Measurements from ENCODE around the gene LARP7. TPM values are rescaled to one million over a fixed set of nuclear protein-coding genes. Genes with fewer than 3 reads are reported as not detected.
A peak's percentile ranks its signal among the peaks of the same experiment; 100 is the strongest.
"Not testable (repeated sequence)": the region's sequence is repeated elsewhere in the genome, so short reads cannot be mapped to it uniquely, and the experiment has no call there.

The LARP7 gene
- total RNA-seq = 10 to 100 TPM; 49.7 to 55.9 TPM

DNA sequence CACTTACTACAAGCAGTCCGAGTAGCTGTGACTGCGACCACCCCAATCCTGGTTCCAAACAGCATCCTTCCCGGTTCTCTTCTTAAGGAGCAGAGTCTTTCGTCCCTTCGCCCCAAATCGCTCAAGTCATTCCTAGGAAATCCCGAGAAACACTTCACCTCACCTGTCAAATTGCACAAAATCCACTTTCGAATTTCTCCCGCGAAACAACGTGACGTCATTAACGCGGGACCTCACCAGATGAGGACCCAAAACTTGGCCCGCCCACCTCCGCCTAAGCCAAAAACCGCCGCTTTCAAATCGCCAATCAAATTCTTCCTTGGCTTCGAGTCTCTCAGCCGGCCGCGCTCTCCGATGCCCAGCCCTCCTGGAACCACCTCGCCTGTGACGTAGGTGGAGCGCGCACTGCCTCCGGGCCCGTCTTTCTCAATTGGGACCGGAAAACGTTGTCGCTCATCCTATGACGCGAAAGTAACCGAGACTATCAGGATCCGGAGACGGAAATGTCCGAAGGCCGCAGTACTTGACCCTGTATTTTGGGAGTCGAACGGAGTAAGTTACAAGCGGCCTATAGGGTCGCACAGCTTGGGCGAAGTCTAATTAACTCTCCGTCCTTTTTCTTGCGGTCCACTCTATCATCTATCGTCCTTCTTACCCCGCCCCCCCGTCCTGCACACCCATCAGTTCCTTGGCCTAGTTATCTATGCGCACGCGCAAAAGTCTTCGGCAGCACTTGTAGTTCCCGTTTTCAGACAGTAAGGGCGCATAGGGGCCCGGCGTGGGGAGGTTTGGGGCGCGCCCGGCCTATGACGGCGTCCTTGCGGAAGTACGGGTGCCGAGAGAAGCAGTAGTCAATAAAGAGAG lies at the start of gene LARP7, which contains the start of gene ZGRF1:
Gene LARP7, plus strand, starts transcription at position 456 of the 864 bp plus-strand sequence. CDS start 7,527 bp downstream, outside the sequence.
Gene ZGRF1, minus strand, starts transcription at position 222 of the 864 bp plus-strand sequence. CDS start 3,733 bp downstream, outside the sequence.
- Mint-ChIP-seq H3K27me3 (no peaks in the 10 kb centered on the region), H3K9me3 (no peaks in the 10 kb centered on the region), H3K4me3 (no peak within 1 kb of the TSS), H3K36me3 (peaks cover 5% of the 10 kb centered on the region), H3K27ac (no peak within 1 kb of the TSS), H3K4me1 (peaks cover 34% of the 10 kb centered on the region)
- ATAC-seq (ENCODE audit: low read depth) (peak; percentile 95), DNase-seq (peak; percentile 92)
- POLR2A ChIA-PET = interaction anchor here (1.0 kb wide), 1 partner anchor 125 kb away, joined by 3 read pairs; no protein-coding TSS in a partner anchor

DNA sequence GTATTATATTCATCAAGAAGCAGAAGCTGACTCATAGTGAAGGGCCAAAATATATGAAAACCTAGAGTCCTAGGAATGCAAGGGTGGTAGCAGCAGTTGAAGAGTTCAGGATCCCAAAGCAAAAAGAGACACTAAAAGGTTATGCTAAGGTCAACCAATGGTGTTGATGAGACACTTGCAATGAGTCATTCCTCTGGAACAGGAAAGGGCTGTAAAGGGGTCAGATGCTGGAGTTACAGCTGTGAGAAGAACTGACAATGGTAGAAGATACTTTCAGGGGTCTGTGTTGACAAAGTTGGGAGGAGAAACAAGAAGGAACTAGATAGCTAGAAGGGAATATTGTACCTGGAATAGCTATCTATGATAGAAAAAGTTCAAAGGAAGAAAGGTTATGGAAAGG lies 47.7 kb upstream of the LARP7 start:
- ATAC-seq (ENCODE audit: low read depth) = no peak
- no peaks in the 10 kb centered on the region for H3K9me3 Mint-ChIP-seq
- peaks cover 37% of the 10 kb centered on the region for H3K36me3 Mint-ChIP-seq
- H3K27me3 Mint-ChIP-seq = no peaks in the 10 kb centered on the region
- H3K27ac Mint-ChIP-seq = no peak overlapping the region
- DNase-seq = no peak
- POLR2A ChIA-PET = no interaction called here
- peaks cover 4% of the 10 kb centered on the region for H3K4me1 Mint-ChIP-seq
- H3K4me3 Mint-ChIP-seq = no peak overlapping the region

DNA sequence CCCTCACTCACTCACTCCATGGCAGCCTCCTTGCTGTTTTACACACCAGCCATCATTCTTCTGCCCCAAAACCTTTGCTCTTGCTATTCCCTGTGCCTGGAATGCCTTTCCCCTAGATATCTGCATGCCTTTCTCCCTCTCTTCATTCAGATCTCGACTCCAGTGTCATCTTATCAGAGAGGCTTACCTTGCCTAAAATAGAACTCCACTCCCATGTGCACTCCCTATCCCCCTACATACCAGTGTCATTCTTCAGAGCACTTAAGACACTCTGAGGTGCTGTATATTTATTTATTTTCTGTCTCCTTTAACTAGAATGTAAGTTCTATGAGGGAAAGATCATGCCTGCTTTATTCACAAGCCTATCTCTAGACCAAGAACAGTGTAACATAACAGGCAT lies 45.4 kb upstream of the LARP7 start:
- ATAC-seq (ENCODE audit: low read depth) = no peak
- H3K36me3 Mint-ChIP-seq = peaks cover 35% of the 10 kb centered on the region
- no peaks in the 10 kb centered on the region for H3K9me3 Mint-ChIP-seq
- H3K4me3 Mint-ChIP-seq = no peak overlapping the region
- POLR2A ChIA-PET = no interaction called here
- peaks cover 4% of the 10 kb centered on the region for H3K4me1 Mint-ChIP-seq
- H3K27ac Mint-ChIP-seq = no peak overlapping the region
- DNase-seq = no peak
- H3K27me3 Mint-ChIP-seq = no peaks in the 10 kb centered on the region

DNA sequence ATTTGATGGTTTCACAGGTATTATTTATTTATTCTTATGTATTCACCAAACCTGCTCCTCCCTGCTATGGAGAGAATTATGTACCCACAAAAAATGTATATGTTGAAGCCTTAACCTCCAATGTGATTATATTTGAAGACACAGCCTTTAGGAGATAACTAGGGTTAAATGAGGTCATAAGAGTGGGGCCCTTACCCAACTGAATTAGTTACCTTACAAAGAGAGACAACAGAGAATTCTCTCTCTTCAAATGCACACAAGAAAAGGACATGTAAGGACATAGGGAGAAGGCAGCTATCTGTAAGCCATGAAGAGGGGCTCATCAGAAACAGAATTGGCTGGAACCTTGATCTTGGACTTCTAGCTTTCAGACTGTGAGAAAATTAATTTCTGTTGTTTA lies 44.2 kb upstream of the LARP7 start:
- POLR2A ChIA-PET = no interaction called here
- H3K4me1 Mint-ChIP-seq = peaks cover 4% of the 10 kb centered on the region
- H3K4me3 Mint-ChIP-seq = no peak overlapping the region
- no peaks in the 10 kb centered on the region for H3K27me3 Mint-ChIP-seq
- ATAC-seq (ENCODE audit: low read depth) (no peak), DNase-seq (no peak)
- no peaks in the 10 kb centered on the region for H3K9me3 Mint-ChIP-seq
- H3K36me3 Mint-ChIP-seq = peaks cover 34% of the 10 kb centered on the region
- H3K27ac Mint-ChIP-seq = no peak overlapping the region

DNA sequence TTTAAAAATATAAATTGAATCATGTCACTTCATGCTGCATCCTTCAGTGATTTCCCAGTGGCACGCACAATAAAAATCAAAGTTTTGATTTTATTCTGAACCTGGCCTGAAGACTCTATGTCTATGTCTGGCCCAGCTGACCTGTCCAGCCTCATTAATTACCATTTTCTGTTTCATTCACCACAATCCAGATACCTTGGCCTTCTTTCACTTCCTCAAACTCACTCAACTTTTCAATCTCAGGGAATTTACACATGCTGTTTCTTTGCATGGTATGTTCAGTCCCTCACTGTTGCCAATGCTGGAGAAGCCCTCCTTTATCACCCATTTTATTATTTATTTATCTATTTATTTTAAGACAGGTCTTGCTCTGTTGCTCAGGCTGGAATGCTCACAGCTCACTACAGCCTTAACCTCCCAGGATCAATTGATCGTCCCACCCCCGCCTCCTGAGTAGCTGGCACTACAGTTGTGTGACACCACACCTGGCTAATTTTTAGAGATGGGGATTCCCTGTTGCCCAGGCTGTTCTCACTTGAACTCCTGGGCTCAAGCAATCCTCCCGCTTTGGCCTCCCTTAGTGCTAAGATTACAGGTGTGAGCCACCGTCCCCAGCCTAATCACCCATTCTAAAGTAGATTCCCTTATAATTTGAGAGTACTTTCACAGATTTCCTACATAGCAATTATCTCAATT lies 43.4 kb upstream of the LARP7 start:
- no peak overlapping the region for H3K4me3 Mint-ChIP-seq
- no peak overlapping the region for H3K27ac Mint-ChIP-seq
- no peaks in the 10 kb centered on the region for H3K27me3 Mint-ChIP-seq
- peaks cover 33% of the 10 kb centered on the region for H3K36me3 Mint-ChIP-seq
- DNase-seq (no peak), ATAC-seq (ENCODE audit: low read depth) (no peak)
- no peaks in the 10 kb centered on the region for H3K9me3 Mint-ChIP-seq
- POLR2A ChIA-PET = no interaction called here
- H3K4me1 Mint-ChIP-seq = peaks cover 4% of the 10 kb centered on the region

DNA sequence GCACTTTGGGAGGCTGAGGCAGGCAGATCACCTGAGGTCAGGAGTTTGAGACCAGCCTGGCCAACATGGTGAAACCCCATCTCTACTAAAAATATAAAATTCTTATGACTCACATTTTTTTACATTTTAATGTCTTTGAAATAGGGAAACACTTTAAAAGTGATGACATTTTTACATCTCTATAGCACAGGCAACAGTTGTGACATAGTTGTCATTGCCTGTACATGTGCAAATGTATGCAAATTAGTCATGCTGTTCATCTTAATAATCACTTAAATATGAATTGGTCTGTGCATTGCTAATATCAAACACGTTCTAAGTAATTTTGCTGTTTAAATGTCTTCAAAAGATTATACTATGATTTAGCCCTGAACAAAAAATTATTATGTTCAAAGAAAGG lies 42.0 kb upstream of the LARP7 start:
- Mint-ChIP-seq H3K4me3 (no peak overlapping the region), H3K27ac (no peak overlapping the region), H3K9me3 (no peaks in the 10 kb centered on the region), H3K27me3 (no peaks in the 10 kb centered on the region), H3K36me3 (peaks cover 25% of the 10 kb centered on the region), H3K4me1 (no peaks in the 10 kb centered on the region)
- POLR2A ChIA-PET = no interaction called here
- DNase-seq (no peak), ATAC-seq (ENCODE audit: low read depth) (no peak)

DNA sequence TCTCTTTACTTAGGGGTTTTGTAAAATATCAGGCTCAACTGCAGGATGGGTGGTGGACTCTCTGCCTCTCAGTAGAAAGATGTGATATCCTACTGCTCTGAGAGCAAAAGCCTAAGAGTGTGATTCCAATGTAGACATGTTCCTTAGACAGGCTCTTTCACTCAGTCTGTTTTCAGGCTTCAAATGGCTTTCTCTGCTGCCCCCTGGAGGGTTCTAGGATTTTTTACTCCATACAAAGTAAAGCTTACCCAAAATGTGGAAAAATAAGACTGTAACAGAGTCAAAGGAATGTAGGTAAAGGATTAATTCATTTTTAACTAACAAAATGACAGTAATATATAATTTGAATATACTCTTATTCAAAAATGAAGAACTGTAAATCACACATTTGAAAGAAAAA lies 32.4 kb upstream of the LARP7 start:
- Mint-ChIP-seq H3K4me1 (no peaks in the 10 kb centered on the region), H3K4me3 (no peak overlapping the region), H3K27ac (no peak overlapping the region), H3K9me3 (no peaks in the 10 kb centered on the region), H3K36me3 (peaks cover 4% of the 10 kb centered on the region), H3K27me3 (no peaks in the 10 kb centered on the region)
- ATAC-seq (ENCODE audit: low read depth) (peak; percentile 50), DNase-seq (no peak)
- POLR2A ChIA-PET = no interaction called here

DNA sequence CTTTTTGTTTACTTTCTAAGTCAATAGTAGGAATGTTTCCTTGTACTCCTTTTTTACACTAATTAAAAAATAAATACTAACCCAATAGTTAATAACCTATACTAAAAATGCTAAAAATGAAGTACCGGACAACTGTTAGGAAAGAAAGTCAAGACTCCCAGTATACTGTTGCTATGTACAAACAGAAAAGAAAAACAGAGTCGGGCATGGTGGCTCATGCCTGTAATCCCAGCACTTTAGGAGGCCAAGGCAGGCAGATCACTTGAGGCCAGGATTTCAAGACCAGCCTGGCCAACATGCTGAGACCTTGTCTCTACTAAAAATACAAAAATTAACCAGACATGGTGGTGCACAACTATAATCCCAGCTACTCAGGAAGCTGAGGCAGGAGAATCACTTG lies 24.1 kb upstream of the LARP7 start:
- DNase-seq; H3K27me3 Mint-ChIP-seq; H3K27ac Mint-ChIP-seq; ATAC-seq (ENCODE audit: low read depth); H3K4me3 Mint-ChIP-seq; POLR2A ChIA-PET; H3K4me1 Mint-ChIP-seq; H3K9me3 Mint-ChIP-seq: not testable (repeated sequence)
- peaks cover 12% of the 10 kb centered on the region for H3K36me3 Mint-ChIP-seq

DNA sequence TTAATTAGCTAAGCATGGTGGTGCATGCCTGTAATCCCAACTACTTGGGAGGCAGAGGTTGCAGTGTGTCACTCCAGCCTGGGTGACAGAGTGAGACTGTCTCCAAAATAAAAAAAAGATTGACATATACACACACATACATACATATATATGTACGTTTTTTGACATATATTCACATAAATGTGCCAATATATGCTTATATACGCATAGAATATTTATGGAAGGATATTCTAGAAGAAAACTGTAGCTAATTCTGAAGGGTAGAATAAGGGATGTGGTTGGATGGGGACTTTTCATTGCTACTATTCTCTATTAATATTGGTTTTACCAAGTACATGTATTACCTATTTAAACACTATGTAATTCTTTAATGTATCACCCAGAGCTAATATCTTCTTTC lies 20.0 kb upstream of the LARP7 start:
- H3K9me3 Mint-ChIP-seq = no peaks in the 10 kb centered on the region
- DNase-seq = no peak
- ATAC-seq (ENCODE audit: low read depth) = no peak
- peaks cover 19% of the 10 kb centered on the region for H3K36me3 Mint-ChIP-seq
- H3K4me3 Mint-ChIP-seq = no peak overlapping the region
- H3K4me1 Mint-ChIP-seq = no peaks in the 10 kb centered on the region
- H3K27ac Mint-ChIP-seq = no peak overlapping the region
- no peaks in the 10 kb centered on the region for H3K27me3 Mint-ChIP-seq
- POLR2A ChIA-PET = interaction anchor here (0.5 to 0.7 kb wide), 2 partner anchors 26 to 109 kb away, joined by 3 read pairs; no protein-coding TSS in a partner anchor

DNA sequence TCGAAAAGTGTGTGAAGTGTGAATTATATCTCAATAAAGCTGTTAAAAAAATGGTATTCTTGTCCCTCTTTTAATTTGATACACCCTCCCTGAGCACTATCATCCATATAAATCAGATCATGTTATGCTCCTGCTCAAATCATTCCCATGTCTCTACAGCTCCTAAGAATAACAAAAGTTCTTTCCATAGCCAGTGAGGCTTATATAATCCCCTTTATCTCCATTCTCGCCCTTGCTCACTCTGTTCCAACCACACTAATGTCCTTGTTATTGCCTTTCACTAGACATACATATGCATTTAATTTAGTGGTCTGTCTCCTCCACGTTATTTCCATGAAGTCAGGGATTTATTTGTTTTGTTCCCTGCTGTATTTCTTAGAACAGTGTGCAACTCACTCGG lies 10.7 kb upstream of the LARP7 start:
- Mint-ChIP-seq H3K4me3 (no peak overlapping the region), H3K4me1 (no peaks in the 10 kb centered on the region), H3K27ac (no peak overlapping the region), H3K27me3 (no peaks in the 10 kb centered on the region), H3K36me3 (peaks cover 18% of the 10 kb centered on the region), H3K9me3 (no peaks in the 10 kb centered on the region)
- ATAC-seq (ENCODE audit: low read depth) (no peak), DNase-seq (no peak)
- POLR2A ChIA-PET = no interaction called here

DNA sequence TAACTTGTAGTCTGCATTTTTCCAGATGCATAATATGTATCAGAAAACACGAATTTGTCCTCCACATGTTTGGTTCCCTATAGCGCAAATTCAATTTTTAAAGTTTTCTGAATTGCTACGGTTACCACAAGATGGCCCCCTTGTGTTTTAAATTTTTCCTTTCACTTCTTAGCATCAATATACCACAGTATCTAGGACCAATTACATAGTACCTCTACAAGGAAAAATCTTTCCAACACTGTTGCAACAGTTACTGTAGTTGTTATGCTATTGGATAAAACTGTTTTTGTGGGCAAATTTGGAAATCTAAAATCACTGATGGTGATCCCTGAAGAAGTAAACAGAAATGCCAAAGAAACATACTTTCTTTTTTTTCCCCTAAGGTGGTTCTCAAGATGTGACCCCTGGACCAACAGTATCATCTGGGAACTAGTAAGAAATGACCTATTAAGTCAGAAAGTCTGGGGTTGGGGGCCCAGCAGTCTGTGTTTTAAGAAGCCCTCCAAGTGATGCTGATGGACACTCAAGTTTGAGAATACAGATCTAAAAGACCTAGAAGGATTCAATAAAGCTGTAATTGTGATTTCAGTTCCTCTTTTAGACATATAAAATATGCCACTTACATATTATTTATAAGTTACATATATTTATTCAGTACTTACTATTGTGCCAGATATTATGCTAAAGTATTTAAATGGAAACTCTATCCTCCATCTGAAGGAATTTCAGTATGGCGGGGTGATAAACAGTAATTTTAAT lies 3.3 kb upstream of the LARP7 start:
- no peak for DNase-seq
- Mint-ChIP-seq H3K36me3 (no peaks in the 10 kb centered on the region), H3K4me3 (no peak overlapping the region), H3K9me3 (no peaks in the 10 kb centered on the region), H3K27me3 (no peaks in the 10 kb centered on the region), H3K4me1 (peaks cover 18% of the 10 kb centered on the region), H3K27ac (peak overlapping the region; percentile 38)
- POLR2A ChIA-PET = no interaction called here
- ATAC-seq (ENCODE audit: low read depth) = no peak

DNA sequence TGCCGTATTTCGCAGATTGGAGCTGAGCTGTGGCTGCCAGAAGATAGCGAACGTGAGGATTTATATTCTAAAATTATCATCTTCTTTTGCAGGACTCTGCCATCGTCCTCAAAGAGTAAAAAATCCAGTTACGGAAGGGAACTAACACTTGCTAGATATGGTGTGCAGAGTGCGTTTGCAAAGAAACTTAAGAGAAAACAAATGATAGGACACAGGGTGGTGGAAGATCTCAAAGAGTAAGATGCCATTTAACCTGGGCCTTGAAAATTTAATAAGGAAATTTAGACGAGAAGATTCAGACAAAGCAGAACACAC lies 566 bp downstream of the LARP7 start:
- H3K4me1 Mint-ChIP-seq = peaks cover 36% of the 10 kb centered on the region
- no peaks in the 10 kb centered on the region for H3K9me3 Mint-ChIP-seq
- H3K27me3 Mint-ChIP-seq = no peaks in the 10 kb centered on the region
- DNase-seq (no peak), ATAC-seq (ENCODE audit: low read depth) (peak; percentile 0)
- no peak overlapping the region for H3K4me3 Mint-ChIP-seq
- POLR2A ChIA-PET = interaction anchor here (1.0 kb wide), 1 partner anchor 125 kb away, joined by 3 read pairs; no protein-coding TSS in a partner anchor
- H3K27ac Mint-ChIP-seq = no peak overlapping the region
- peaks cover 5% of the 10 kb centered on the region for H3K36me3 Mint-ChIP-seq

DNA sequence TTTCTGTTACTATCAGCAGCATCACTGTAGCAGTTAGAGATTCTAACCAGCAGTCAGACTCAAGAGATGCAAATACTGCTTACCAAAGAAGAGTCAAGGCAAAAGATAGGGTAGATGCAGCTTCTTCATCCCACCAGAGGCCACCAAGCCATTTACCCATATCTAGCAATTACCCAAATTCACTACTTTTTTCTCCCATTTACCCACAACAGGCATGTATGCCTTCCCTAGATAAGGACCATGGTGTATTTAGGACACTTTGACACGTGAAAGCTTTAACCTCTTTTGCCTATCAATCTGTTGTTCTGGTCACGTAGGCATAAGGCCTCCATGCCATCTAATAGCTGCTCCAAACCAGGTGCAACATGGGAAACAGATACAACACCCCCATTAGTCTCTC lies 5.6 kb downstream of the LARP7 start:
- Mint-ChIP-seq H3K27me3 (no peaks in the 10 kb centered on the region), H3K4me1 (peaks cover 34% of the 10 kb centered on the region), H3K27ac (no peak overlapping the region), H3K4me3 (no peak overlapping the region), H3K36me3 (peaks cover 20% of the 10 kb centered on the region), H3K9me3 (no peaks in the 10 kb centered on the region)
- ATAC-seq (ENCODE audit: low read depth) (no peak), DNase-seq (no peak)
- POLR2A ChIA-PET = no interaction called here

All from activated naive CD8-positive, alpha-beta T cell treated with anti-CD3 and anti-CD28 coated beads, Interleukin-2, amount 10 ng/mL, durations not matched to agents 7 days and 5 days (primary cell).